Fibroblast of villous mesenchyme (primary cell): Measurements from ENCODE around the gene SLC6A19. TPM values are rescaled to one million over a fixed set of nuclear protein-coding genes. Genes with fewer than 3 reads are reported as not detected.

Experiments used
- DNase-seq: peaks from one replicate; pipeline ENCODE4 v3.0.0-alpha.2; 2010; ENCODE audit warnings: low read depth
- H3K4me3 ChIP-seq: 2 replicates; pipeline ENCODE4 v1.5.1; 2011; ENCODE audit warnings: low read depth, mild to moderate bottlenecking, low read length
- total RNA-seq: library from RNA; depleted of rRNA; stranded (reverse); fragments of >200 nt; gene quantifications from 2 replicates; pipeline ENCODE4 v1.2.3, GENCODE V29; 2012
- TF ChIP-seq, protein P1 (sequence below): IDR thresholded peaks from 2 replicates; pipeline ENCODE4 v1.5.1; 2012; ENCODE audit warnings: low read depth, mild to moderate bottlenecking, low read length; ENCODE audit not compliant: insufficient read depth

The SLC6A19 gene
- total RNA-seq, 1 donor, result not detected

DNA sequence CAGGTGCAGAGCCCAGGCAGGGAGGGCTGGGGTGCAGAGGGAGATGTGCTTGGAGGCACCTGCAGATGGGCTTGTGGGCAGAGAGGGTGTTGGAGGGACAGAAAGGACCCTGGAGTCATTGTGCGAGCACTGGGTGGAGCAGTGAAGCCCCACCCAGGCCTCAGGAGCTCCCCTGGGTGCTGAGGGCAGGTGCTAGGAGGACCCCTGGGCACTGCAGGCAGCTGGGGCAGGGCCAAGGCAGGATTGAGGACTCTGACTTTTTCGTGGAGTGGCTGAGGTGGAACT lies 13.5 kb downstream of the SLC6A19 start:
- DNase-seq, result no peak
- TF ChIP-seq, protein P1, sequence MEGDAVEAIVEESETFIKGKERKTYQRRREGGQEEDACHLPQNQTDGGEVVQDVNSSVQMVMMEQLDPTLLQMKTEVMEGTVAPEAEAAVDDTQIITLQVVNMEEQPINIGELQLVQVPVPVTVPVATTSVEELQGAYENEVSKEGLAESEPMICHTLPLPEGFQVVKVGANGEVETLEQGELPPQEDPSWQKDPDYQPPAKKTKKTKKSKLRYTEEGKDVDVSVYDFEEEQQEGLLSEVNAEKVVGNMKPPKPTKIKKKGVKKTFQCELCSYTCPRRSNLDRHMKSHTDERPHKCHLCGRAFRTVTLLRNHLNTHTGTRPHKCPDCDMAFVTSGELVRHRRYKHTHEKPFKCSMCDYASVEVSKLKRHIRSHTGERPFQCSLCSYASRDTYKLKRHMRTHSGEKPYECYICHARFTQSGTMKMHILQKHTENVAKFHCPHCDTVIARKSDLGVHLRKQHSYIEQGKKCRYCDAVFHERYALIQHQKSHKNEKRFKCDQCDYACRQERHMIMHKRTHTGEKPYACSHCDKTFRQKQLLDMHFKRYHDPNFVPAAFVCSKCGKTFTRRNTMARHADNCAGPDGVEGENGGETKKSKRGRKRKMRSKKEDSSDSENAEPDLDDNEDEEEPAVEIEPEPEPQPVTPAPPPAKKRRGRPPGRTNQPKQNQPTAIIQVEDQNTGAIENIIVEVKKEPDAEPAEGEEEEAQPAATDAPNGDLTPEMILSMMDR, result no peak
- H3K4me3 ChIP-seq, result no peak overlapping the region

- no peak for DNase-seq
- TF ChIP-seq, protein P1, result no peak
- no peak overlapping the region for H3K4me3 ChIP-seq
These were observed 14.1 kb downstream of the SLC6A19 start for GRCh38 chr5:1215320-1216096.

DNA sequence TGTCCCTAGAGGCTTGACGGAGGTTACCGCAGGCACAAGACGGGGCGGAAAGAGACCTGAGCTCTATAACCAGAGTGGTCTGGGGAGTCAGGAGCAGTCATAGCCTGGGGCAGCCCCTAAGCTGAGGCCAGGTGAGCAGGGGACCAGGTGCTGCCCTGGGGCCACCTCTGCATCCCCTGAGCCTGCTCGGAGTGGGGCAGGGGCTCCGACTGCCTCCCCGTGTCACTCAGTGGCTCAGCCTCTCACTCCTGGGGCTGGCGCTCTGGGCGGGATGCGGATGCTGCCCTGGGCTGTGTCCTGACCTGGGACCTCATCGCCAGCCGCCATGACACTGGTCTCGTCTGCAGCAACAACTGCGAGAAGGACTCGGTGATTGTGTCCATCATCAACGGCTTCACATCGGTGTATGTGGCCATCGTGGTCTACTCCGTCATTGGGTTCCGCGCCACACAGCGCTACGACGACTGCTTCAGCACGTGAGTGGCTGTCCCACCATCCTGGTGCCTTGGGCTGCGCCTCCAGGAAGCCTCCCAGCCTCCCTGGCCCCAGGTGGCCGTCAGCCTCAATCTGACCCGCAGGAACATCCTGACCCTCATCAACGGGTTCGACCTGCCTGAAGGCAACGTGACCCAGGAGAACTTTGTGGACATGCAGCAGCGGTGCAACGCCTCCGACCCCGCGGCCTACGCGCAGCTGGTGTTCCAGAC lies 15.0 kb downstream of the SLC6A19 start:
- no peak overlapping the region for H3K4me3 ChIP-seq
- TF ChIP-seq, protein P1, result no peak
- DNase-seq, result no peak

- TF ChIP-seq, protein P1, result no peak
- no peak overlapping the region for H3K4me3 ChIP-seq
- DNase-seq, result no peak
These were observed 15.5 kb downstream of the SLC6A19 start for GRCh38 chr5:1216918-1217295.

DNA sequence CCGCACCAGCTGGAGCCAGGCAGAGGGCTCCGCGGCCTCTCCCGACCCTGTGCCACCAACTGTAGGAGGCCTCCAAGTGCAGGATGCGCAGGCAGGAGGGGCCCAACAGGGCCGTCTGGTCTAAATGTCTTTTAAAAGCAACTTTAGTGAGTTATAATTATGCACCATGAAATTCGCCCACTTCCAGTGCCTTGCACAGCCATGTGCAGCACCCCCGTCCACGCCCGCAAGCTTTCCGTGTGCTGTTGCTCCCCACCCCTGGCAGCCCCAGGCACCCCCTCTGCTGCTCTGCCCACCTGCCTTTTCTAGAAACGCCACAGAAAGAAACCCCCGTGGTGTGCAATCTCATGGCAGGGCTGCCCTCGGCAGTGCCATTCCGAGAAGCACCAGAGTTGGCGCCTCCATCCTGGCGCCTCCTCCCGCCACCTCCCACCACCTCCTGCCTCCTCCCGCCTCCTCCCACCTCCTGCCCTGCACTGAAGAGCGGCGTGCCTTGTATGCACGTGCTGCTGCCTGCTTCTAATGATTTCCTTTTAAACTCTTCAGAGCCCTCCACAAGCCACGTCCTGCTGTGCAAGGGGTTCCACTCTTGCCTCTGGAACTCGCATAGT lies 16.3 kb downstream of the SLC6A19 start:
- TF ChIP-seq, protein P1, result no peak
- H3K4me3 ChIP-seq, result no peak overlapping the region
- DNase-seq, result no peak

- TF ChIP-seq, protein P1, result no peak
- no peak for DNase-seq
- no peak overlapping the region for H3K4me3 ChIP-seq
These were observed 17.1 kb downstream of the SLC6A19 start for GRCh38 chr5:1218351-1219080.
